ENCODE measurements around the gene UBXN1. TPM values are rescaled to one million over a fixed set of nuclear protein-coding genes. Genes with fewer than 3 reads are reported as not detected.

Gene UBXN1
- total RNA-seq, 4 donors from 2014 or later = 162 to 185 (median 174) TPM

- Histone ChIP-seq H3K27ac (peak within 1 kb of the TSS; percentile 81 to 97 (median 94)), H3K36me3 (peaks cover 0 to 55% of the 10 kb centered on the region in 2 donors), H3K9me3 (no peaks in the 10 kb centered on the region), H3K27me3 (no peaks in the 10 kb centered on the region), H3K4me1 (peaks cover 2 to 44% (median 14%) of the 10 kb centered on the region in 3 donors), H3K4me3 (peak within 1 kb of the TSS; percentile 76 to 96)
- WGBS, 2 donors (ENCODE audit: low coverage in 1 of 2) = 0% methylated on average over 1 to 5 of the region's 73 CpGs
- peak; percentile 86 to 87 for TF ChIP-seq POLR2A (IDR thresholded peaks at IDR 0.05)
- TF ChIP-seq POLR2AphosphoS5 (IDR thresholded peaks at IDR 0.05) = peak; percentile 89
- peak in 2 of 4 experiments; percentile 11 to 12 for TF ChIP-seq CTCF (IDR thresholded peaks at IDR 0.05)
- TF ChIP-seq EP300 (IDR thresholded peaks at IDR 0.05) = no peak
- ATAC-seq = peak; percentile 100
Measured at GRCh38 chr11:62645946-62646824, 32.7 kb downstream of the UBXN1 start, which contains the start of gene GANAB. GANAB (minus strand) TSS chr11:62646613; CDS start chr11:62646599, 14 bp downstream.

GRCh38 chr11:62645671-62645945, 33.3 kb downstream of the UBXN1 start:
- H3K27me3 ChIP-seq = no peaks in the 10 kb centered on the region
- WGBS, 2 donors (ENCODE audit: low coverage in 1 of 2) = 14 to 26% methylated on average over 6 to 11 of the region's 11 CpGs
- peaks cover 0 to 55% of the 10 kb centered on the region in 2 donors for H3K36me3 ChIP-seq
- peak overlapping the region; percentile 76 to 96 for H3K4me3 ChIP-seq
- TF ChIP-seq POLR2AphosphoS5 (IDR thresholded peaks at IDR 0.05) (no peak), EP300 (IDR thresholded peaks at IDR 0.05) (no peak), POLR2A (IDR thresholded peaks at IDR 0.05) (no peak), CTCF (IDR thresholded peaks at IDR 0.05) (no peak)
- peak overlapping the region in 3 of 4 donors; percentile 94 to 97 (median 94) for H3K27ac ChIP-seq
- ATAC-seq = no peak
- no peaks in the 10 kb centered on the region for H3K9me3 ChIP-seq
- H3K4me1 ChIP-seq = peaks cover 2 to 38% (median 14%) of the 10 kb centered on the region in 3 donors

- Histone ChIP-seq H3K36me3 (peaks cover 0 to 54% of the 10 kb centered on the region in 2 donors), H3K9me3 (no peaks in the 10 kb centered on the region), H3K27me3 (no peaks in the 10 kb centered on the region), H3K4me1 (peaks cover 2 to 38% (median 14%) of the 10 kb centered on the region in 3 donors), H3K27ac (peak overlapping the region in 1 of 4 donors; percentile 35), H3K4me3 (no peak overlapping the region)
- WGBS, 2 donors (ENCODE audit: low coverage in 1 of 2) = 61 to 85% methylated on average over 5 to 8 of the region's 8 CpGs
- TF ChIP-seq CTCF (IDR thresholded peaks at IDR 0.05) (no peak), POLR2A (IDR thresholded peaks at IDR 0.05) (no peak), POLR2AphosphoS5 (IDR thresholded peaks at IDR 0.05) (no peak), EP300 (IDR thresholded peaks at IDR 0.05) (no peak)
- no peak for ATAC-seq
Measured at GRCh38 chr11:62644220-62644619, 34.7 kb downstream of the UBXN1 start.

GRCh38 chr11:62632492-62632891, 46.4 kb downstream of the UBXN1 start:
- H3K4me3 ChIP-seq = no peak overlapping the region
- 35 to 86% methylated on average over 1 to 4 of the region's 6 CpGs for WGBS, 2 donors (ENCODE audit: low coverage in 1 of 2)
- no peak for ATAC-seq
- TF ChIP-seq POLR2A (IDR thresholded peaks at IDR 0.05) (no peak), EP300 (IDR thresholded peaks at IDR 0.05) (no peak), CTCF (IDR thresholded peaks at IDR 0.05) (no peak), POLR2AphosphoS5 (IDR thresholded peaks at IDR 0.05) (no peak)
- no peak overlapping the region for H3K27ac ChIP-seq
- H3K4me1 ChIP-seq = no peaks in the 10 kb centered on the region
- peaks cover 3 to 98% of the 10 kb centered on the region in 2 donors for H3K36me3 ChIP-seq
- no peaks in the 10 kb centered on the region for H3K9me3 ChIP-seq
- no peaks in the 10 kb centered on the region for H3K27me3 ChIP-seq

- H3K27ac ChIP-seq = no peak overlapping the region
- no peaks in the 10 kb centered on the region for H3K4me1 ChIP-seq
- H3K4me3 ChIP-seq = no peak overlapping the region
- H3K27me3 ChIP-seq = no peaks in the 10 kb centered on the region
- TF ChIP-seq EP300 (IDR thresholded peaks at IDR 0.05) (no peak), POLR2A (IDR thresholded peaks at IDR 0.05) (no peak), POLR2AphosphoS5 (IDR thresholded peaks at IDR 0.05) (no peak), CTCF (IDR thresholded peaks at IDR 0.05) (no peak)
- peaks cover 3 to 82% of the 10 kb centered on the region in 2 donors for H3K36me3 ChIP-seq
- no peak for ATAC-seq
- 53 to 89% methylated on average over 2 of the region's 3 CpGs for WGBS, 2 donors (ENCODE audit: low coverage in 1 of 2)
- no peaks in the 10 kb centered on the region for H3K9me3 ChIP-seq
Measured at GRCh38 chr11:62627713-62628112, 51.2 kb downstream of the UBXN1 start.
